Stimulated activated CD8-positive, alpha-beta memory T cell treated with anti-CD3 and anti-CD28 coated beads, Interleukin-4, amount 100 ng/mL, for 1 hour (primary cell): Measurements from ENCODE around the gene REELD1.

Experiments
- DNase-seq, 2 donors: peaks; one replicate each; pipeline ENCODE4 v3.0.0-alpha.2; 2020; ENCODE audit warnings: low read depth in 2 of 2, low spot score in 1 of 2

REELD1 gene

GRCh38 chr4:146224326-146224966 is 10.1 kb downstream of the REELD1 start:
- no peak for DNase-seq

GRCh38 chr4:146229406-146229805 is 15.1 kb downstream of the REELD1 start:
- no peak for DNase-seq

- DNase-seq = no peak
These were observed 17.9 kb downstream of the REELD1 start for GRCh38 chr4:146232131-146232722.

- no peak for DNase-seq
These were observed 21.4 kb downstream of the REELD1 start for GRCh38 chr4:146235654-146236177.

- no peak for DNase-seq
These were observed 21.9 kb downstream of the REELD1 start for GRCh38 chr4:146236216-146236615.

- no peak for DNase-seq
These were observed 22.8 kb downstream of the REELD1 start for GRCh38 chr4:146237092-146237491.

- DNase-seq = no peak
These were observed 23.8 kb downstream of the REELD1 start for GRCh38 chr4:146238107-146238506.

- no peak for DNase-seq
These were observed 29.0 kb downstream of the REELD1 start for GRCh38 chr4:146243141-146243882.

GRCh38 chr4:146243883-146244277 is 29.5 kb downstream of the REELD1 start:
- no peak for DNase-seq

- no peak for DNase-seq
These were observed 30.2 kb downstream of the REELD1 start for GRCh38 chr4:146244496-146244895.

- no peak for DNase-seq
These were observed 30.9 kb downstream of the REELD1 start for GRCh38 chr4:146245246-146245645.

GRCh38 chr4:146245850-146246249 is 31.5 kb downstream of the REELD1 start:
- no peak for DNase-seq

- DNase-seq = no peak
These were observed 32.0 kb downstream of the REELD1 start for GRCh38 chr4:146246381-146246780.

- no peak for DNase-seq
These were observed 33.0 kb downstream of the REELD1 start for GRCh38 chr4:146247356-146247755.

- DNase-seq = no peak
These were observed 38.8 kb downstream of the REELD1 start for GRCh38 chr4:146252969-146253611.

- no peak for DNase-seq
These were observed 41.1 kb downstream of the REELD1 start for GRCh38 chr4:146255463-146255862.

- DNase-seq = no peak
These were observed 41.5 kb downstream of the REELD1 start for GRCh38 chr4:146255874-146256273.

- no peak for DNase-seq
These were observed 42.0 kb downstream of the REELD1 start for GRCh38 chr4:146256328-146256727.

- no peak for DNase-seq
These were observed 43.2 kb downstream of the REELD1 start for GRCh38 chr4:146257511-146257910.

- no peak for DNase-seq
These were observed 46.2 kb downstream of the REELD1 start for GRCh38 chr4:146260521-146260920.

- DNase-seq = no peak
These were observed 46.7 kb downstream of the REELD1 start for GRCh38 chr4:146261041-146261440.

GRCh38 chr4:146263793-146264192 is 49.5 kb downstream of the REELD1 start:
- DNase-seq = no peak
